ENCODE measurements around the gene PTPRD.

Gene PTPRD

DNA sequence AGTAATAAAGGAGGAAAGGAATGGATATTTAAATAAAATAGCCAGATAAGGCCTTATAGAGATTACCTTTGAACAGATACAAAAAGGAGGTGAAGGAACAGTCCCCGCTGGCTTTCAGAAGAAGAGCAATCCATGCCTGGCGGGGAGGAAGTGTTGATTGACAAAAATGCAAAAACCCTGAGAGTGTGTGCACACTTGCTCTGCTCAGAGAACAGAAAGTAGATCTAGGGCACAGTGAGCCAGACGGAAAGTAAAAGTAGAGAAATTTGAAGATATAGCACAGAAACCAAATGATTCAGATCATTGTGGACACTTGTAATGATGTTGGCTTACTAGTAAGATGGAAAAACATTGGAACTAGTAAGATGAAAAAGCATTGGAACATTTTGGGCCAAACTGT lies 720.6 kb downstream of the PTPRD start:
- Histone ChIP-seq H3K36me3 (ENCODE audit: insufficient read depth, insufficient read length, low read length) (no peaks in the 10 kb centered on the region), H3K27me3 (ENCODE audit: insufficient read depth, insufficient read length) (no peaks in the 10 kb centered on the region), H3K9ac (ENCODE audit: insufficient read length, low read depth) (no peak overlapping the region), H3K4me1 (ENCODE audit: insufficient read depth, insufficient read length) (no peaks in the 10 kb centered on the region), H3K9me3 (ENCODE audit: insufficient read depth, low read length) (no peaks in the 10 kb centered on the region), H3K4me3 (ENCODE audit: insufficient read length, low read depth) (no peak overlapping the region)
- TF ChIP-seq YY1 (IDR thresholded peaks at IDR 0.05; ENCODE audit: insufficient read depth, insufficient read length): no peak
- no peak for TF ChIP-seq SUZ12 (IDR thresholded peaks at IDR 0.05; ENCODE audit: extremely low read depth, insufficient read depth, insufficient read length)
- no peak for TF ChIP-seq ZNF274 (IDR thresholded peaks at IDR 0.05; ENCODE audit: low read depth, low read length)
- no peak for DNase-seq (ENCODE audit: low read depth, low spot score)

- DNase-seq (ENCODE audit: low read depth, low spot score): no peak
- Histone ChIP-seq H3K4me1 (ENCODE audit: insufficient read depth, insufficient read length) (no peaks in the 10 kb centered on the region), H3K9me3 (ENCODE audit: insufficient read depth, low read length) (no peaks in the 10 kb centered on the region), H3K9ac (ENCODE audit: insufficient read length, low read depth) (no peak overlapping the region), H3K27me3 (ENCODE audit: insufficient read depth, insufficient read length) (no peaks in the 10 kb centered on the region), H3K4me3 (ENCODE audit: insufficient read length, low read depth) (no peak overlapping the region), H3K36me3 (ENCODE audit: insufficient read depth, insufficient read length, low read length) (no peaks in the 10 kb centered on the region)
- TF ChIP-seq YY1 (IDR thresholded peaks at IDR 0.05; ENCODE audit: insufficient read depth, insufficient read length) (no peak), SUZ12 (IDR thresholded peaks at IDR 0.05; ENCODE audit: extremely low read depth, insufficient read depth, insufficient read length) (no peak), ZNF274 (IDR thresholded peaks at IDR 0.05; ENCODE audit: low read depth, low read length) (no peak)
Measured at GRCh38 chr9:9881692-9882091, 731.1 kb downstream of the PTPRD start.

- H3K9me3 ChIP-seq (ENCODE audit: insufficient read depth, low read length): no peaks in the 10 kb centered on the region
- H3K4me1 ChIP-seq (ENCODE audit: insufficient read depth, insufficient read length): no peaks in the 10 kb centered on the region
- H3K27me3 ChIP-seq (ENCODE audit: insufficient read depth, insufficient read length): no peaks in the 10 kb centered on the region
- H3K36me3 ChIP-seq (ENCODE audit: insufficient read depth, insufficient read length, low read length): no peaks in the 10 kb centered on the region
- no peak for DNase-seq (ENCODE audit: low read depth, low spot score)
- no peak overlapping the region for H3K9ac ChIP-seq (ENCODE audit: insufficient read length, low read depth)
- TF ChIP-seq SUZ12 (IDR thresholded peaks at IDR 0.05; ENCODE audit: extremely low read depth, insufficient read depth, insufficient read length) (no peak), ZNF274 (IDR thresholded peaks at IDR 0.05; ENCODE audit: low read depth, low read length) (no peak), YY1 (IDR thresholded peaks at IDR 0.05; ENCODE audit: insufficient read depth, insufficient read length) (no peak)
- no peak overlapping the region for H3K4me3 ChIP-seq (ENCODE audit: insufficient read length, low read depth)
Measured at GRCh38 chr9:9874270-9874669, 738.5 kb downstream of the PTPRD start.

GRCh38 chr9:9862235-9862810 lies 750.5 kb downstream of the PTPRD start:
- no peak overlapping the region for H3K4me3 ChIP-seq (ENCODE audit: insufficient read length, low read depth)
- H3K9ac ChIP-seq (ENCODE audit: insufficient read length, low read depth): no peak overlapping the region
- no peak for TF ChIP-seq ZNF274 (IDR thresholded peaks at IDR 0.05; ENCODE audit: low read depth, low read length)
- TF ChIP-seq YY1 (IDR thresholded peaks at IDR 0.05; ENCODE audit: insufficient read depth, insufficient read length): no peak
- TF ChIP-seq SUZ12 (IDR thresholded peaks at IDR 0.05; ENCODE audit: extremely low read depth, insufficient read depth, insufficient read length): no peak
- no peaks in the 10 kb centered on the region for H3K4me1 ChIP-seq (ENCODE audit: insufficient read depth, insufficient read length)
- no peaks in the 10 kb centered on the region for H3K36me3 ChIP-seq (ENCODE audit: insufficient read depth, insufficient read length, low read length)
- DNase-seq (ENCODE audit: low read depth, low spot score): no peak
- no peaks in the 10 kb centered on the region for H3K27me3 ChIP-seq (ENCODE audit: insufficient read depth, insufficient read length)
- H3K9me3 ChIP-seq (ENCODE audit: insufficient read depth, low read length): no peaks in the 10 kb centered on the region

- TF ChIP-seq SUZ12 (IDR thresholded peaks at IDR 0.05; ENCODE audit: extremely low read depth, insufficient read depth, insufficient read length): no peak
- TF ChIP-seq YY1 (IDR thresholded peaks at IDR 0.05; ENCODE audit: insufficient read depth, insufficient read length): no peak
- no peak for TF ChIP-seq ZNF274 (IDR thresholded peaks at IDR 0.05; ENCODE audit: low read depth, low read length)
- Histone ChIP-seq H3K36me3 (ENCODE audit: insufficient read depth, insufficient read length, low read length) (no peaks in the 10 kb centered on the region), H3K4me1 (ENCODE audit: insufficient read depth, insufficient read length) (no peaks in the 10 kb centered on the region), H3K4me3 (ENCODE audit: insufficient read length, low read depth) (no peak overlapping the region), H3K9ac (ENCODE audit: insufficient read length, low read depth) (no peak overlapping the region), H3K27me3 (ENCODE audit: insufficient read depth, insufficient read length) (no peaks in the 10 kb centered on the region), H3K9me3 (ENCODE audit: insufficient read depth, low read length) (no peaks in the 10 kb centered on the region)
- no peak for DNase-seq (ENCODE audit: low read depth, low spot score)
Measured at GRCh38 chr9:9855177-9856078, 757.4 kb downstream of the PTPRD start.

DNA sequence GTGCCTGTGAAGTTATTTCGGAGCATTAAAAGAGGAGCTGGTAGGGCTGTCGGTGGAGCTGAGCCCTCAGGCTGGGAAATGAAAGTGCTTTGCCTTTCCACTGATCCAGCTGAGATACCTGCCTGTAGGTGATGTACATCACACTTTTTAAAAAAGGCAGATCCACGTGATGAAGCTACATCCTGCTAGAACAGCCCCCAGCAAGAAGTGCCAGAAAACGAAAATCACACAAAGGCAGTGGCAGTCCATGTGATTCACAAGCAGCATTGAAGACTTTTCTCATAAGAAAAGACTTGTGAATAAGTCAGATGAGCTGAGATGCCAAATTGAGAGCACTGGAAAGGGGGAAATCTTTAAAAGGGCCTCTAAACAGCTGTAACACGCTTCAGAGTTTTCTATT lies 765.1 kb downstream of the PTPRD start:
- no peaks in the 10 kb centered on the region for H3K27me3 ChIP-seq (ENCODE audit: insufficient read depth, insufficient read length)
- DNase-seq (ENCODE audit: low read depth, low spot score): no peak
- H3K4me3 ChIP-seq (ENCODE audit: insufficient read length, low read depth): no peak overlapping the region
- TF ChIP-seq ZNF274 (IDR thresholded peaks at IDR 0.05; ENCODE audit: low read depth, low read length) (no peak), SUZ12 (IDR thresholded peaks at IDR 0.05; ENCODE audit: extremely low read depth, insufficient read depth, insufficient read length) (no peak), YY1 (IDR thresholded peaks at IDR 0.05; ENCODE audit: insufficient read depth, insufficient read length) (no peak)
- H3K36me3 ChIP-seq (ENCODE audit: insufficient read depth, insufficient read length, low read length): no peaks in the 10 kb centered on the region
- no peak overlapping the region for H3K9ac ChIP-seq (ENCODE audit: insufficient read length, low read depth)
- H3K4me1 ChIP-seq (ENCODE audit: insufficient read depth, insufficient read length): no peaks in the 10 kb centered on the region
- no peaks in the 10 kb centered on the region for H3K9me3 ChIP-seq (ENCODE audit: insufficient read depth, low read length)

DNA sequence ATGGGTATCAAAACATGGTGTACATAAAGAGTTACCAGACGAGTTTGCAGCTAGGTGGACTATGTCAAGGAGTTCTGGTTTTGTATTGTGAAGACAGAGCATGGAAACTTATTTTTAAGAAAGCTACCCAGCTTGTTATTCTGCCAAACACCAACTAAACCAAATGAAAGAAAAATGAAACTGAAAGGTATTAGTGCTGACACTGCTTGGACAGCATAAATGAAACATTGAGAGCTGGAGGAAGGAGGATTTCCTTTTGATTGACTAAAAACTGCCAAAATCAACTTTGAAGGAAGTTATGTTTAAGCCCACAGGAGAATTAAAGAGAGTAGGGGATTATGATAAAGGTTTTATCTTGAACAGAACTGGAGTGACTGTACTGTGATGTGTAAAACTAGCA lies 766.2 kb downstream of the PTPRD start:
- H3K9ac ChIP-seq (ENCODE audit: insufficient read length, low read depth): no peak overlapping the region
- DNase-seq (ENCODE audit: low read depth, low spot score): no peak

More for the DNA sequence above, 766.2 kb downstream of the PTPRD start:
- no peaks in the 10 kb centered on the region for H3K9me3 ChIP-seq (ENCODE audit: insufficient read depth, low read length)
- no peaks in the 10 kb centered on the region for H3K4me1 ChIP-seq (ENCODE audit: insufficient read depth, insufficient read length)
- no peaks in the 10 kb centered on the region for H3K36me3 ChIP-seq (ENCODE audit: insufficient read depth, insufficient read length, low read length)
- H3K27me3 ChIP-seq (ENCODE audit: insufficient read depth, insufficient read length): no peaks in the 10 kb centered on the region
- TF ChIP-seq YY1 (IDR thresholded peaks at IDR 0.05; ENCODE audit: insufficient read depth, insufficient read length): no peak
- no peak for TF ChIP-seq ZNF274 (IDR thresholded peaks at IDR 0.05; ENCODE audit: low read depth, low read length)
- TF ChIP-seq SUZ12 (IDR thresholded peaks at IDR 0.05; ENCODE audit: extremely low read depth, insufficient read depth, insufficient read length): no peak
- no peak overlapping the region for H3K4me3 ChIP-seq (ENCODE audit: insufficient read length, low read depth)
